Renal cortex interstitium (tissue), 11 donors: Measurements from ENCODE around the gene RPL39. TPM values are rescaled to one million over a fixed set of nuclear protein-coding genes. Genes with fewer than 3 reads are reported as not detected.
"Not testable (repeated sequence)": the region's sequence is repeated elsewhere in the genome, so short reads cannot be mapped to it uniquely, and the experiment has no call there.

ENCODE experiments used
- DNase-seq, 11 donors: peaks; one replicate each; pipeline ENCODE4 v3.0.0-alpha.2; 2013; ENCODE audit warnings: low read depth in 9 of 11, low spot score in 4 of 11; ENCODE audit errors: extremely low read depth in 1 of 11
- polyA plus RNA-seq, 3 donors: library from polyadenylated mRNA; unstranded; fragments of 120-200 nt; gene quantifications; one replicate each; pipeline ENCODE4 v1.2.1, GENCODE V29; 2013; ENCODE audit not compliant: insufficient read length in 3 of 3

Gene RPL39
- polyA plus RNA-seq, 3 donors = 1,870 to 2,660 (median 2,378) TPM

- no peak for DNase-seq
These were observed 6.5 kb downstream of the RPL39 start for GRCh38 chrX:119784747-119785446.

- no peak for DNase-seq
These were observed 8.4 kb downstream of the RPL39 start for GRCh38 chrX:119783026-119783425.

GRCh38 chrX:119778829-119779228, 12.6 kb downstream of the RPL39 start:
- no peak for DNase-seq

GRCh38 chrX:119775517-119776238, 15.8 kb downstream of the RPL39 start:
- no peak for DNase-seq

GRCh38 chrX:119769388-119769787, 22.0 kb downstream of the RPL39 start:
- not testable (repeated sequence) for DNase-seq

GRCh38 chrX:119768436-119768835, 23.0 kb downstream of the RPL39 start:
- DNase-seq = not testable (repeated sequence)

GRCh38 chrX:119763836-119764387, 27.5 kb downstream of the RPL39 start:
- no peak for DNase-seq

- DNase-seq = no peak
These were observed 28.2 kb downstream of the RPL39 start for GRCh38 chrX:119763181-119763580.

GRCh38 chrX:119762718-119763117, 28.7 kb downstream of the RPL39 start:
- no peak for DNase-seq

GRCh38 chrX:119760026-119760877, 31.2 kb downstream of the RPL39 start:
- no peak for DNase-seq

GRCh38 chrX:119759248-119759766, 32.1 kb downstream of the RPL39 start:
- DNase-seq = no peak

- DNase-seq = no peak
These were observed 32.6 kb downstream of the RPL39 start for GRCh38 chrX:119758731-119759247.

GRCh38 chrX:119757979-119758730, 33.3 kb downstream of the RPL39 start, which contains the start of gene SOWAHD:
Gene SOWAHD, plus strand, starts transcription at chrX:119758588. Its CDS starts 80 bp downstream, at chrX:119758668.
- DNase-seq = peak in 1 of 11 donors; percentile 19

- no peak for DNase-seq
These were observed 33.8 kb downstream of the RPL39 start for GRCh38 chrX:119757646-119757978.

GRCh38 chrX:119756926-119757635, 34.3 kb downstream of the RPL39 start:
- DNase-seq = no peak

GRCh38 chrX:119755981-119756533, 35.4 kb downstream of the RPL39 start:
- no peak for DNase-seq

GRCh38 chrX:119753639-119754257, 37.7 kb downstream of the RPL39 start:
- DNase-seq = no peak
